ENCODE data around the gene PVALEF. TPM values are rescaled to one million over a fixed set of nuclear protein-coding genes. Genes with fewer than 3 reads are reported as not detected.
A peak's percentile ranks its signal among the peaks of the same experiment; 100 is the strongest.

The PVALEF gene
- polyA plus RNA-seq, 4 donors: 0.31 TPM; not detected in 3

GRCh38 chr17:81127526-81128177 lies 37.7 kb upstream of the PVALEF start:
- peaks cover 0 to 20% (median 0%) of the 10 kb centered on the region in 3 donors for H3K4me1 ChIP-seq (ENCODE audit: control insufficient read depth in 3 of 3, insufficient read depth in 2 of 3, low read depth in 1 of 3, low read length in 2 of 3)
- H3K27ac ChIP-seq (ENCODE audit: low read depth in 1 of 3, low read length in 2 of 3): no peak overlapping the region
- no peak overlapping the region for H3K4me3 ChIP-seq (ENCODE audit: low read depth in 1 of 3, low read length in 3 of 3)
- WGBS, 3 donors: 75 to 83% (median 76%) methylated on average over 19 to 24 of the region's 25 CpGs
- peaks cover 0 to 3% (median 0%) of the 10 kb centered on the region in 3 donors for H3K27me3 ChIP-seq (ENCODE audit: control insufficient read depth in 3 of 3, insufficient read depth in 3 of 3, low read length in 3 of 3)
- H3K36me3 ChIP-seq (ENCODE audit: control insufficient read depth in 3 of 3, insufficient read depth in 2 of 3, low read depth in 1 of 3, low read length in 3 of 3): peaks cover 0 to 80% (median 2%) of the 10 kb centered on the region in 3 donors
- no peak for FAIRE-seq
- no peak for DNase-seq
- no peaks in the 10 kb centered on the region for H3K9me3 ChIP-seq (ENCODE audit: control insufficient read depth in 2 of 2, insufficient read depth in 1 of 2, low read depth in 1 of 2, low read length in 1 of 2)

- H3K4me1 ChIP-seq (ENCODE audit: control insufficient read depth in 3 of 3, insufficient read depth in 2 of 3, low read depth in 1 of 3, low read length in 2 of 3): peaks cover 0 to 27% (median 0%) of the 10 kb centered on the region in 3 donors
- no peak overlapping the region for H3K27ac ChIP-seq (ENCODE audit: low read depth in 1 of 3, low read length in 2 of 3)
- no peak for FAIRE-seq
- WGBS, 3 donors: 86 to 94% (median 88%) methylated on average over 14 of the region's 14 CpGs
- no peak for DNase-seq
- no peak overlapping the region for H3K4me3 ChIP-seq (ENCODE audit: low read depth in 1 of 3, low read length in 3 of 3)
- no peaks in the 10 kb centered on the region for H3K9me3 ChIP-seq (ENCODE audit: control insufficient read depth in 2 of 2, insufficient read depth in 1 of 2, low read depth in 1 of 2, low read length in 1 of 2)
- peaks cover 0 to 73% (median 2%) of the 10 kb centered on the region in 3 donors for H3K36me3 ChIP-seq (ENCODE audit: control insufficient read depth in 3 of 3, insufficient read depth in 2 of 3, low read depth in 1 of 3, low read length in 3 of 3)
- no peaks in the 10 kb centered on the region for H3K27me3 ChIP-seq (ENCODE audit: control insufficient read depth in 3 of 3, insufficient read depth in 3 of 3, low read length in 3 of 3)
Measured at GRCh38 chr17:81128338-81128737, 37.0 kb upstream of the PVALEF start.

DNA sequence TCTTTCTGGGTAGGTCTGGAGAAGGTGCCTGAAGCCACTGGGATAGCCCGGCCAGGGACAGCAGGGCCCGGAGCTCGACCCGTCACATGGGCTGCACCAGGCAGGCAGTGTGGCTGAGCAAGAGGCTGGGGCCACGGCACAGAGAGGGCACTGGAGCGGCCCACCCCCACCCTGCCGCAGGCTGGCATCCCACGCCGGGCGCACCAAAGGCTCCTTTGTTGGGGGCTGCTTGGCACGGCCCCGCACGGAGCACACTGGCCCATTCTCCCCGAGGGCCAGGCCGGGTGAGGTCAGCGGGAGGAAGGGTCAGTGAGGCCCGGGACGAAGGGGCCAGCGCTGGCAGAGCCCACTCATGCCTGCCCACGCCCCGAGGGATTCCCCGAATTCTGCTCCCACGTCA lies 36.5 kb upstream of the PVALEF start:
- no peak overlapping the region for H3K27ac ChIP-seq (ENCODE audit: low read depth in 1 of 3, low read length in 2 of 3)
- no peak for FAIRE-seq
- peaks cover 0 to 31% (median 0%) of the 10 kb centered on the region in 3 donors for H3K4me1 ChIP-seq (ENCODE audit: control insufficient read depth in 3 of 3, insufficient read depth in 2 of 3, low read depth in 1 of 3, low read length in 2 of 3)
- WGBS, 3 donors: 86 to 91% (median 91%) methylated on average over 23 of the region's 23 CpGs
- no peaks in the 10 kb centered on the region for H3K9me3 ChIP-seq (ENCODE audit: control insufficient read depth in 2 of 2, insufficient read depth in 1 of 2, low read depth in 1 of 2, low read length in 1 of 2)
- H3K36me3 ChIP-seq (ENCODE audit: control insufficient read depth in 3 of 3, insufficient read depth in 2 of 3, low read depth in 1 of 3, low read length in 3 of 3): peaks cover 0 to 69% (median 2%) of the 10 kb centered on the region in 3 donors
- no peaks in the 10 kb centered on the region for H3K27me3 ChIP-seq (ENCODE audit: control insufficient read depth in 3 of 3, insufficient read depth in 3 of 3, low read length in 3 of 3)
- no peak for DNase-seq
- H3K4me3 ChIP-seq (ENCODE audit: low read depth in 1 of 3, low read length in 3 of 3): no peak overlapping the region

- Histone ChIP-seq H3K27me3 (ENCODE audit: control insufficient read depth in 3 of 3, insufficient read depth in 3 of 3, low read length in 3 of 3) (no peaks in the 10 kb centered on the region), H3K4me1 (ENCODE audit: control insufficient read depth in 3 of 3, insufficient read depth in 2 of 3, low read depth in 1 of 3, low read length in 2 of 3) (peaks cover 0 to 37% (median 0%) of the 10 kb centered on the region in 3 donors), H3K27ac (ENCODE audit: low read depth in 1 of 3, low read length in 2 of 3) (no peak overlapping the region), H3K4me3 (ENCODE audit: low read depth in 1 of 3, low read length in 3 of 3) (peak overlapping the region in 2 of 3 donors; percentile 69 to 74), H3K36me3 (ENCODE audit: control insufficient read depth in 3 of 3, insufficient read depth in 2 of 3, low read depth in 1 of 3, low read length in 3 of 3) (peaks cover 0 to 64% (median 2%) of the 10 kb centered on the region in 3 donors), H3K9me3 (ENCODE audit: control insufficient read depth in 2 of 2, insufficient read depth in 1 of 2, low read depth in 1 of 2, low read length in 1 of 2) (no peaks in the 10 kb centered on the region)
- FAIRE-seq (no peak), DNase-seq (no peak)
- 84 to 87% (median 86%) methylated on average over 8 to 11 of the region's 11 CpGs for WGBS, 3 donors
Measured at GRCh38 chr17:81129289-81129688, 36.0 kb upstream of the PVALEF start.

DNA sequence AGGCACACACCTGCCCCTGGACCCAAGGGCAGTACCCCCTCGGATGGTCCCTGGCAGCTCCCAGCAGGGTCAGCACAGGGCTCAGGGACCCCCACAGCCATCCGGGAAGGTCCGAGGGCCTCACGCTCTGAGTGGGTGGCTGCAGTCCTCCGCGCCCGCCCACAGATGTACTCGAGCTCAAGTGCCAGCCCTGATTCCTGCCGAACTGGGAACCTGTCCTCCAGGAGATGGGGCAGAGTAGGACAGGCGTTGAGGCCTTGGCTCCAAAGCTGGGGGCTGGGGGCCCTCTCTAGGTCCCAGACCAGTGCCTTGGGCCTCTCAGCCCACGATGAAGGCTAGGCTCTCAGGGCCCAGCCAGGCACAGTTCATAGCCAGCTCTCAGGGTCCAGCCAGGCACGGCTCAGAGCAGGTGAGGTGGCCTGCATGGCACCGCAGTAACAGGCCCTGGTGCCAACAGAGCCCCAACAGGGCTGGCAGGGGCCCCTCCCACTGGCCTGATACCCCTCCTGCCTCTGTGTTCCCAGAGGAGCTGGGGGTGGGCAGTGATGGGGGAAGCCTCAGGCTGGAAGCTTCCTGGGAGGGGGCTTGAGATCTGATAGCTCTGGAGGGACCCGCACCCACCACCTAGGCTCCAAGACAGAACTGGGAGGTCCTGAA lies 35.5 kb upstream of the PVALEF start:
- Histone ChIP-seq H3K4me3 (ENCODE audit: low read depth in 1 of 3, low read length in 3 of 3) (peak overlapping the region in 2 of 3 donors; percentile 69 to 74), H3K27me3 (ENCODE audit: control insufficient read depth in 3 of 3, insufficient read depth in 3 of 3, low read length in 3 of 3) (no peaks in the 10 kb centered on the region), H3K9me3 (ENCODE audit: control insufficient read depth in 2 of 2, insufficient read depth in 1 of 2, low read depth in 1 of 2, low read length in 1 of 2) (no peaks in the 10 kb centered on the region), H3K36me3 (ENCODE audit: control insufficient read depth in 3 of 3, insufficient read depth in 2 of 3, low read depth in 1 of 3, low read length in 3 of 3) (peaks cover 0 to 58% (median 2%) of the 10 kb centered on the region in 3 donors), H3K27ac (ENCODE audit: low read depth in 1 of 3, low read length in 2 of 3) (peak overlapping the region in 2 of 3 donors; percentile 57 to 97), H3K4me1 (ENCODE audit: control insufficient read depth in 3 of 3, insufficient read depth in 2 of 3, low read depth in 1 of 3, low read length in 2 of 3) (peaks cover 0 to 38% (median 0%) of the 10 kb centered on the region in 3 donors)
- WGBS, 3 donors: 65 to 75% (median 67%) methylated on average over 14 of the region's 14 CpGs
- no peak for DNase-seq
- no peak for FAIRE-seq

- peaks cover 0 to 38% (median 0%) of the 10 kb centered on the region in 3 donors for H3K4me1 ChIP-seq (ENCODE audit: control insufficient read depth in 3 of 3, insufficient read depth in 2 of 3, low read depth in 1 of 3, low read length in 2 of 3)
- DNase-seq (peak; percentile 89 to 91), FAIRE-seq (no peak)
- peaks cover 0 to 53% (median 2%) of the 10 kb centered on the region in 3 donors for H3K36me3 ChIP-seq (ENCODE audit: control insufficient read depth in 3 of 3, insufficient read depth in 2 of 3, low read depth in 1 of 3, low read length in 3 of 3)
- H3K9me3 ChIP-seq (ENCODE audit: control insufficient read depth in 2 of 2, insufficient read depth in 1 of 2, low read depth in 1 of 2, low read length in 1 of 2): no peaks in the 10 kb centered on the region
- 19 to 61% (median 38%) methylated on average over 37 to 41 of the region's 41 CpGs for whole genome bisulfite sequencing, 3 donors
- H3K27me3 ChIP-seq (ENCODE audit: control insufficient read depth in 3 of 3, insufficient read depth in 3 of 3, low read length in 3 of 3): no peaks in the 10 kb centered on the region
- H3K4me3 ChIP-seq (ENCODE audit: low read depth in 1 of 3, low read length in 3 of 3): peak overlapping the region in 2 of 3 donors; percentile 69 to 74
- H3K27ac ChIP-seq (ENCODE audit: low read depth in 1 of 3, low read length in 2 of 3): peak overlapping the region; percentile 91 to 98 (median 97)
Measured at GRCh38 chr17:81130385-81131361, 34.6 kb upstream of the PVALEF start.

GRCh38 chr17:81131486-81132196 lies 33.7 kb upstream of the PVALEF start:
- Histone ChIP-seq H3K27me3 (ENCODE audit: control insufficient read depth in 3 of 3, insufficient read depth in 3 of 3, low read length in 3 of 3) (no peaks in the 10 kb centered on the region), H3K4me1 (ENCODE audit: control insufficient read depth in 3 of 3, insufficient read depth in 2 of 3, low read depth in 1 of 3, low read length in 2 of 3) (peaks cover 0 to 38% (median 0%) of the 10 kb centered on the region in 3 donors), H3K9me3 (ENCODE audit: control insufficient read depth in 2 of 2, insufficient read depth in 1 of 2, low read depth in 1 of 2, low read length in 1 of 2) (no peaks in the 10 kb centered on the region), H3K4me3 (ENCODE audit: low read depth in 1 of 3, low read length in 3 of 3) (peak overlapping the region in 2 of 3 donors; percentile 69 to 74), H3K36me3 (ENCODE audit: control insufficient read depth in 3 of 3, insufficient read depth in 2 of 3, low read depth in 1 of 3, low read length in 3 of 3) (peaks cover 0 to 49% (median 2%) of the 10 kb centered on the region in 3 donors), H3K27ac (ENCODE audit: low read depth in 1 of 3, low read length in 2 of 3) (peak overlapping the region; percentile 91 to 99 (median 97))
- WGBS, 3 donors: 5 to 60% (median 44%) methylated on average over 13 to 14 of the region's 14 CpGs
- DNase-seq (peak; percentile 96 to 98), FAIRE-seq (no peak)
